ENCODE results near the gene TPPP3.

TPPP3 gene

DNA sequence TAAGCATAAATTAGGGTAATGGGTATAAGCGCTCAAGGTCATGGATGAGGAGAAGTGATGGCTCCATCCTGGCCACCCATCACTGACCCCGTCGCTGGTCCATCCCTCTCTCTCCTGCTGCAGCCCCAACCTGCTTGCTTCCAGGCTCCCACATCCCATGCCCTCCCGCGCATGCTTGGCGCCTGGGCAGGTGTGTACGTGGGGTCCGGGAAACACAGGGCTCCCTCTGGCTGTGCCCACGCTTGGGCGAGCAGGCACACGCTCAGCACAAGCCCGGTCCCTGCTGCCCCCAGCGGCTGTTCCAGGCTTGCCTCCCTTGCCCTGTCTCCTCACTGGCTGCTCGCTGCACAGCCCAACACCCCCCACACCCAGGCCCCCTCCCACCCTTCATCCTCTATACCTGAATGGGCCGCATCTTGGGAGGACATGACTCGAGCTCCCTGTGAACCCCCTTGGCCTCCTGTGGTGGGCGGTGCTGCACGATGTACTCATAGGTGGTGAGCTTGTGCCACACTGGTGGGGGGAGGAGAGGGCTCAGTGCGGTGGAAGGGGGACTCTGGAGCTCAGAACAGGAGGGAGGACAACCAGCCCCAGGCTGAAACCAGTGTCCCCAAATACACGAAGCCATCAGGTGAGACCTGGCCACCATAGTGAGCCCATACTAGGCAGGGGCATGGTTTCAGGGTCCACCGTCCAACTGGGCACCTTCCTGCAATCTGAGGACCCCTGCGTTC, 4.7 kb upstream of the TPPP3 start:
- no peak overlapping the region for H3K4me3 ChIP-seq (ENCODE audit: low read length)
- no peak for DNase-seq (ENCODE audit: low read depth)
- no peak for TF ChIP-seq CTCF (conservative IDR thresholded peaks at IDR 0.05; ENCODE audit: low read length)

DNA sequence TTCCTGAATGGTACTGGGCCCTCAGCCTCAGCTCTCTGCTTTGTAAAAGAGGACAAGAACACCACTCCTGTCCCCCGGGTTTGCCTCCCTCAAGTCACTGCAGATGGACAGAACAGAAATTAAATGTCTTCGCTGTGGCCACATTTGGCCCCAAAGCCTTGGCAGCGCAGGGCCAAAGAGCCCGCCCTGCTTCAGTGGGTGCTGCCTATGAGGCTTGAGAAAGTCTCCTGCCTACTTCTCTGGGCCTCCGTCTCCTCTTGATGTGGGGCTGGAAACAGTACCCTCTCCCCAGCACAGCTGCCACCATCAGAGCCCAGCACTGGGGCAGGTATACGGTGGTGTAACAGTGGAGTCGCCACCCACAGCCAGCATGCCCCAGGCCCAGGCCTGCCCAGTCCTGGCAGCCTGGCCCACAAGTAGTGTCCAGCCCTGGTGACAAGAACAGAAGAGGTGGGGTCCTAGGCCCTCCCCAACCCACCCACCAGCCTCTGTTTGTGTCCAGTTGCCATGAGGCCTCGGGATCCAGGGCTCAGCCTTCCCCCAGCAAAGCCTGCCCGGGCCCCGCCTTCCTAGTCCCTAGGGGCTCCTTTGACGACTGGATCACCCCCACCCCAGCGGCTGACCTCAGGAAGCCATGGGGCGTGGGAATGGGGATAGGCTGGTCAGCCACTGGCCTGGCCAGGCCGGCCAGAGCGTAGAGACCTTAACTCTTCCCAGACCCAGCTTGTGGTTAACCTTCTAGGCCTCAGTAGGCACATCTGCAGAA, 3.9 kb upstream of the TPPP3 start:
- H3K4me3 ChIP-seq (ENCODE audit: low read length), result no peak overlapping the region
- DNase-seq (ENCODE audit: low read depth), result no peak
- no peak for TF ChIP-seq CTCF (conservative IDR thresholded peaks at IDR 0.05; ENCODE audit: low read length)

GRCh38 chr16:67396159-67397035, 3.1 kb upstream of the TPPP3 start:
- no peak overlapping the region for H3K4me3 ChIP-seq (ENCODE audit: low read length)
- DNase-seq (ENCODE audit: low read depth), result peak; percentile 81
- no peak for TF ChIP-seq CTCF (conservative IDR thresholded peaks at IDR 0.05; ENCODE audit: low read length)

DNA sequence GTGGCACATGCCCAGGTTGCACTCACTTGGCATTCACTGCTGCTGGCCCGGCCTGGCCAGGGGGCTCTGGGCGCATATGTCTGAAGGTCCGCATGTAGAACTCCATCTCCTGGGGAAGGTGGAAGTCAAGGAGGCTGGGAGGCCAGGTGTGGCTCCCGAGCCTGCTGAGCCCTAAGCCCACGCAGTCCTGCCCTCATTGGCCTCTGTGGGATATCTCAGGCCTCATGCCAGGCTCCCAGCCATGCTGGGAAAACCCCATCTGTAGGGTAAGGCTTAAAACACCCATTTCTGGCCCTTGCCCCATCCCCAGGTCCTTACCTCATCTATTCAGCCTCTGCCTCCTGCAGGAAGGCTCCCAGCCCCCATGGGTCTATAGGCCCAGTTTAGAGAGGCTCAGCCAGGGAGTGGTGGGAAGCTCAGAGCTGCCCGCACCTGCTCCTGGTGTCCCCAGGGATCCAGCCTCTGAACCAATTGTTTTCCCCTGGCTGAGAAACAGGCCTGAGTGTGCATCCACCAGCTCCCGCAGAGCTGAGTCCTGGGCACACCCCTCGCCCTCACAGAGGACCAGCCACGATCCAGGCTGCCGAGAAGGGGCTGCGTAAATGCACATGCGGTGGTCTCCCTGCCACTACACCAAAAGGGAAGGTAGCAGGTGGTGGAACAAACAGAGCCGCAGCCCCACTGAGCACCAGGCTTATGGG, 2.3 kb upstream of the TPPP3 start:
- DNase-seq (ENCODE audit: low read depth), result no peak
- no peak for TF ChIP-seq CTCF (conservative IDR thresholded peaks at IDR 0.05; ENCODE audit: low read length)

GRCh38 chr16:67395105-67395457, 1.8 kb upstream of the TPPP3 start:
- H3K4me3 ChIP-seq (ENCODE audit: low read length), result no peak overlapping the region
- DNase-seq (ENCODE audit: low read depth), result no peak
- TF ChIP-seq CTCF (conservative IDR thresholded peaks at IDR 0.05; ENCODE audit: low read length), result no peak

More for the DNA sequence above, 2.3 kb upstream of the TPPP3 start:
- no peak overlapping the region for H3K4me3 ChIP-seq (ENCODE audit: low read length)

DNA sequence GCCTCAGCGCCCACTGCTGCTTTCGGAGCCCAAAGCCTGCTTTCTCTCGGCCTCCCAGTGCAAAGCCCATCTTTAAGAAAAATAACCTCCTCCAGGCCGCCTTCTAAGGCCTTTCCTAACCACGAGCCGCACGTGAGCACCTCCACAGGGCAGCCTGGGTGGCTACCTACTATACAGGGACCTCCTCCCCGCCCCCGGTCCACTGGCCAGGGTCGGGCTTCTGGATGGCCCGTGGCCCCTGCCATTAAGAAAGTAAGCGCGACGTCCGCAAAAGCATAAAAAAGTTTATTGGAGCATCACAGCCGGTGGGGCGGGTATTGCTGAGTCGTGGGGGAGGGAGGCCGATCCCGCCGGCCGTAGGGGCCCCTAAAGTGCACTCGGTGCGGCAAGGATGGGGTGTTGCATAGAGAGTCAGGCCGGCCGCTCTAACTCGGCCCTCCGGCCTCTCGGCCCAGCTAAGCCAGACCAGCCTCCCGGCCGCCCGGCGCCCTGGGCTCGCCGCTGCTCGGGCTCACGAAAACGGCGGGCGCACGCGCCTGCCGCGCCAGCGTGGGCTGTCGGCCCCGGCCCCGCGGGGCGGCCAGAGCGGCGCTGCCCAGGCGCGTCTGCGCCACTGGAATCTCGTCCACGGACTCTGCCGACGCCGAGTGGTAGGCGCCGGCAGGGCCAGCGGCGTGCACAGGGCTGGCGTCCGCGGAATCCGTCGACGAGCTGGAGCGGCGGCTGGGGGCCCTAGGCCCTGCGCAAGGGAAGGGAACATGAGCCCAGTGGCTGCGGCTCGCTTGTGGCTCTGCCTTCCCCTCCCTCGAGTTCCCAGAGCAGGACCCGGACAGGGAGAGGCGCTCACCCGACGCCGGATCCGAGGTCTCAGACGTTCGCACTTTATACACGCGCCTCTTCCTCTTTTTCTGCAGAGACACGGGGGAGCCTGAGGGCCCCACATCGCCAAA, 1.1 kb upstream of the TPPP3 start:
- TF ChIP-seq CTCF (conservative IDR thresholded peaks at IDR 0.05; ENCODE audit: low read length), result no peak
- DNase-seq (ENCODE audit: low read depth), result no peak
- no peak overlapping the region for H3K4me3 ChIP-seq (ENCODE audit: low read length)

Data from AG10803 (cell line).